Muscle of leg (tissue), 11 donors: Measurements from ENCODE around the gene MKNK2. TPM values are rescaled to one million over a fixed set of nuclear protein-coding genes. Genes with fewer than 3 reads are reported as not detected.

Experiments
- DNase-seq: peaks from one replicate; pipeline ENCODE4 v3.0.0; 2013
- H3K27ac ChIP-seq: one replicate; pipeline ENCODE4 v1.5.1; 2013; ENCODE audit warnings: mild to moderate bottlenecking, low read length, control low read depth
- H3K27me3 ChIP-seq: one replicate; pipeline ENCODE4 v1.6.1; 2013; ENCODE audit warnings: low read length; ENCODE audit not compliant: control insufficient read depth, insufficient read depth
- H3K36me3 ChIP-seq: one replicate; pipeline ENCODE4 v1.6.1; 2013; ENCODE audit warnings: low read length; ENCODE audit not compliant: control insufficient read depth, insufficient read depth
- H3K4me1 ChIP-seq: one replicate; pipeline ENCODE4 v1.6.1; 2013; ENCODE audit warnings: low read length; ENCODE audit not compliant: control insufficient read depth, insufficient read depth
- H3K4me3 ChIP-seq: one replicate; pipeline ENCODE4 v1.5.1; 2013; ENCODE audit warnings: low read length, control low read depth
- H3K9me3 ChIP-seq: replicated peaks from 2 replicates; pipeline ENCODE4 v1.6.1; 2013; ENCODE audit warnings: low read depth, low read length; ENCODE audit not compliant: control insufficient read depth
- WGBS: methylation state at CpG from one replicate; pipeline ENCODE4 v1.1.5; 2013; ENCODE audit warnings: missing lambda C conversion rate; ENCODE audit not compliant: insufficient coverage; 5-methylcytosine and 5-hydroxymethylcytosine counted together
- polyA plus RNA-seq, 8 donors: library from polyadenylated mRNA; unstranded; fragments of 120-200 nt; gene quantifications; one replicate each; pipeline versions ENCODE4 v1.2.1 to v1.2.3, GENCODE V29; 2013; ENCODE audit warnings: inconsistent platforms in 1 of 8, low replicate concordance in 1 of 8; ENCODE audit not compliant: insufficient read length in 8 of 8, insufficient read depth in 1 of 8
- total RNA-seq: library from RNA; stranded (reverse); fragments of 120-200 nt; gene quantifications from one replicate; pipeline ENCODE4 v1.2.4, GENCODE V29; 2013

The MKNK2 gene
- total and polyA plus RNA-seq, 9 donors: 56.9 to 115 (median 75.3) TPM

DNA sequence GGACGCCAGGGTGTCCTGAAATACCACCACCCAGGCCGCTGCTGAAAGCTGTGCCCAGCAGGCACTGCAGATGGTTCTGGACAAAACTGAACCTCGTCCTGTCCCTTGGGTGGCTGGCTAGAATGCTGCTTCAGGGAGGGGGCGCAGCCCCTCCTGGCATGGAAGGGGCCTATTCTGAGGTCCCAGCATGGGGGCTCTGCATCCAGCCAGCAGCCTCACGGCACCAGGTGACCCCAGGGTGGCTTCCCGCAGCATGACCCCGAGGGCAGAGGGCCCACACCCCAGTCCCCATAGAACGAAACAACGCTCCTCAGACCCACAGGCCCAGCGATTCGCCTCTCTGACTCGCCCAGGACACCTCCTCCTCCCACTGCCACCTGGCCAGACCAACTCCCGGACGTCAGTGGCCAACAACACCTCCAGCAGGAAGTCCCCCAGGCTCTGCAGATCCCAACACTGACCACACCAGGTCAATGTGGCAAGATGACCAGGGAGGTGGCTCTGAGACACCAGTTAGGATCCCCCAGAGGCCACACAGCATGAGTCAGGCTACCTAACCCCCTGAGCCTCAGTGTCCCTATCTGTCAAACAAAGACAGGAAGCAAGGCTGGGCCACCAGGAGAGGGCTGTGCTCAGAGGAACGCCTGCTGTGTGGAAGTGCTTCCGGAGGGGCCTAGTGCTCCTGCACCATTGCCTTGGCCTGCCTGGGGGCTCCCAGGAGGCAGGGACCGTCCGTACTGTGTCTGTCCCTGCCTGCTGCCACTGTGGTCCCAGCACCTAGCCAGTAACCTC lies 6.1 kb downstream of the MKNK2 start:
- peaks cover 74% of the 10 kb centered on the region for H3K36me3 ChIP-seq
- H3K4me3 ChIP-seq: no peak overlapping the region
- 76% methylated on average over 18 of the region's 18 CpGs for WGBS
- H3K9me3 ChIP-seq: no peaks in the 10 kb centered on the region
- no peak for DNase-seq
- H3K27me3 ChIP-seq: no peaks in the 10 kb centered on the region
- no peak overlapping the region for H3K27ac ChIP-seq
- H3K4me1 ChIP-seq: peaks cover 87% of the 10 kb centered on the region

DNA sequence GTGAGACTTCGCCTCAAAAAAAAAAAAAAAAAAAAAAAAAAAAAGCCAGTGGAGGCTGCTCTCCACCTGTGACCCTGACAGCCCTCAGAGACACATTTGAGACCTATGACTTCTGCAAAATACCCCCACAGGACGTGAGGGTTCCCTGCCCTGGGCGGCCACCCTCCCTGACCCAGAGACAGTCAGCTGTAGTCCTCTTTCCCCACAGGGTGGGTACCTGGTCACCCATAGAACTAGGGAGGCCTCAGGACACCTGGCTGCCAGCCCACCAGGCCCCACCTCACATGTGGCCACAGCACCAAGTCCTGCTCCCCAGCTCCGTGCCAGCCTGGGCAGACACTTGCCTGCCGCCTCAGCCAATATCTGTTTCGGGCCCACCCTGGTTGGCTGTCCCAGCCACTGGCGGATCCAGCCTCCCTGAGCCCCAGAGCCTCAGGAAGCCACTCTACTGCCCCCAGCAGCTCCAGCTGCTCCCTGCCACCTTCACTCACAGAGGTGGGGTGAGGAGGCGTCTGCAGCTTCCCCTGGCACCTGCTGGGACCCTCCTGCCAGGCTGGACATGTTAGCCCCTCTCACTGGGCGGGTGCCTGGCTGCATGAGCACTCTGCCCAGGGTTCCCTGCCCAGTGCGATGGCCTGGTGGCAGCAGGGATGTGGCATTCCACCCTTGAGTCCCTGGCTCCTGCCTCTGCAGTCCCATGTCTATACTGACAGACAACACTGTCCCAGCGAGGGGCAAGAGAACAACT lies 6.9 kb downstream of the MKNK2 start:
- 92% methylated on average over 9 of the region's 11 CpGs for WGBS
- Histone ChIP-seq H3K27me3 (no peaks in the 10 kb centered on the region), H3K4me3 (no peak overlapping the region), H3K36me3 (peaks cover 78% of the 10 kb centered on the region), H3K9me3 (no peaks in the 10 kb centered on the region), H3K4me1 (peaks cover 87% of the 10 kb centered on the region), H3K27ac (peak overlapping the region; percentile 35)
- peak; percentile 12 for DNase-seq

GRCh38 chr19:2043251-2043641 lies 7.8 kb downstream of the MKNK2 start:
- Histone ChIP-seq H3K36me3 (peaks cover 78% of the 10 kb centered on the region), H3K9me3 (no peaks in the 10 kb centered on the region), H3K27me3 (no peaks in the 10 kb centered on the region), H3K4me3 (no peak overlapping the region), H3K27ac (peak overlapping the region; percentile 29), H3K4me1 (peaks cover 85% of the 10 kb centered on the region)
- peak; percentile 11 for DNase-seq
- 79% methylated on average over 9 of the region's 9 CpGs for WGBS

- peak; percentile 17 for DNase-seq
- Histone ChIP-seq H3K4me3 (peak overlapping the region; percentile 47), H3K4me1 (peaks cover 82% of the 10 kb centered on the region), H3K36me3 (peaks cover 78% of the 10 kb centered on the region), H3K27me3 (no peaks in the 10 kb centered on the region), H3K27ac (peak overlapping the region; percentile 90), H3K9me3 (no peaks in the 10 kb centered on the region)
- WGBS: 41% methylated on average over 17 of the region's 29 CpGs
Measured at GRCh38 chr19:2042485-2043250, 8.4 kb downstream of the MKNK2 start.

- H3K27ac ChIP-seq: peak overlapping the region; percentile 92
- H3K9me3 ChIP-seq: no peaks in the 10 kb centered on the region
- peak; percentile 97 for DNase-seq
- H3K4me3 ChIP-seq: peak overlapping the region; percentile 47
- 15% methylated on average over 77 of the region's 77 CpGs for WGBS
- H3K4me1 ChIP-seq: peaks cover 76% of the 10 kb centered on the region
- H3K36me3 ChIP-seq: peaks cover 73% of the 10 kb centered on the region
- no peaks in the 10 kb centered on the region for H3K27me3 ChIP-seq
Measured at GRCh38 chr19:2041683-2042484, 9.2 kb downstream of the MKNK2 start.

GRCh38 chr19:2041433-2041682 lies 9.7 kb downstream of the MKNK2 start:
- Histone ChIP-seq H3K36me3 (peaks cover 71% of the 10 kb centered on the region), H3K9me3 (no peaks in the 10 kb centered on the region), H3K4me1 (peaks cover 72% of the 10 kb centered on the region), H3K27me3 (no peaks in the 10 kb centered on the region), H3K4me3 (peak overlapping the region; percentile 28), H3K27ac (peak overlapping the region; percentile 92)
- DNase-seq: no peak
- WGBS: 65% methylated on average over 6 of the region's 6 CpGs

DNA sequence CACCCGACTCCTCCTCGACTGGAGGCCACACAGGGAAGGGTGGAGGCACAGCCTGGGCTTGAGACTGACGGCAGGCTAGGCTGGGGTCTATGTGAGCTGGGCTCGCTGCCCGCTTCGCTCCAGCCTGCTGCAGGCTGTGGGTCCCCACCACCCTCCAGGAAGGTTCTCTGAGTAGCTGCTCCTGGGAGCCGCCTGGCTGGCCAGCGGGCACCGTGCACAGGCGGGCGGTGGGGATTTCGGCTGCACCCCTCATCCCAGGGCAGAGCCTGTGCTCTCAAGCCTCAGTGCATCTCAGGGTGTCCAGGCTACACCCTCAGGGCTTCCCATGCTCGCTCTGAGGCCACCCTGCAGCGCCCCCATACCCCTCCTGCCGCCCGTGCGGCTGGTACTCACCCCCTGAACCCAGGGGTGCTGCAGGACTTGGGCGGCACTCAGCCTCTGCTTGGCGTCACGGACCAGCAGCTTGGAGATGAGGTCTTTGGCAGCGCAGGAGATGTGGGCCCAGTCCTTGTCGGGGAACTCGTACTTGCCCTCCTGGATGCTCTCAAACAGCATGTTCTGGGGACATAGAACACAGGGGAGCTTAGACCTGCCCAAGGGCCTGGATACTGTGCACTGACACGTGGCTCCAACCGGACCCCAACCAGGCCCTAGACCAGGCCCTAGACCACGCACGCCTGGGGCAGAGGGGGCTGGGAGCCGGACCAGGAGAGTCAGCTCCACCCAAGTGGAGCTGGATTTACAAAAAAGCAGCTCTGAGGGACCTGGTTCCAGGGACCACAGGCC lies 10.2 kb downstream of the MKNK2 start:
- H3K36me3 ChIP-seq: peaks cover 66% of the 10 kb centered on the region
- H3K4me3 ChIP-seq: peak overlapping the region; percentile 28
- H3K27ac ChIP-seq: peak overlapping the region; percentile 92
- DNase-seq: peak; percentile 49
- H3K27me3 ChIP-seq: no peaks in the 10 kb centered on the region
- peaks cover 2% of the 10 kb centered on the region for H3K9me3 ChIP-seq
- H3K4me1 ChIP-seq: peaks cover 68% of the 10 kb centered on the region
- 79% methylated on average over 23 of the region's 28 CpGs for whole genome bisulfite sequencing

GRCh38 chr19:2039959-2040646 lies 10.9 kb downstream of the MKNK2 start:
- peaks cover 62% of the 10 kb centered on the region for H3K4me1 ChIP-seq
- H3K4me3 ChIP-seq: no peak overlapping the region
- no peak for DNase-seq
- peaks cover 59% of the 10 kb centered on the region for H3K36me3 ChIP-seq
- peaks cover 9% of the 10 kb centered on the region for H3K9me3 ChIP-seq
- peak overlapping the region; percentile 75 for H3K27ac ChIP-seq
- 79% methylated on average over 14 of the region's 20 CpGs for WGBS
- no peaks in the 10 kb centered on the region for H3K27me3 ChIP-seq
